GM15510 (cell line): Measurements from ENCODE around the gene AGK.

Source experiments
- POLR2A ChIP-seq: IDR thresholded peaks from 3 replicates; pipeline ENCODE4 v1.6.1; 2011; ENCODE audit warnings: borderline replicate concordance; ENCODE audit not compliant: insufficient read length; ENCODE audit errors: extremely low read depth

Gene AGK

GRCh38 chr7:141551094-141551781 is at the start of gene AGK:
AGK (plus strand) TSS chr7:141551410; CDS start chr7:141555467, 4,057 bp downstream.
- TF ChIP-seq POLR2A, result peak; percentile 97

- TF ChIP-seq POLR2A, result no peak
Measured at GRCh38 chr7:141501451-141501850, 49.8 kb upstream of the AGK start.

- TF ChIP-seq POLR2A, result no peak
Measured at GRCh38 chr7:141511316-141511675, 39.9 kb upstream of the AGK start.

- TF ChIP-seq POLR2A, result no peak
Measured at GRCh38 chr7:141511676-141512396, 39.4 kb upstream of the AGK start.

- no peak for TF ChIP-seq POLR2A
Measured at GRCh38 chr7:141512597-141512996, 38.6 kb upstream of the AGK start.

GRCh38 chr7:141513720-141514119 is 37.5 kb upstream of the AGK start:
- no peak for TF ChIP-seq POLR2A

- TF ChIP-seq POLR2A, result no peak
Measured at GRCh38 chr7:141515941-141516340, 35.3 kb upstream of the AGK start.

- TF ChIP-seq POLR2A, result no peak
Measured at GRCh38 chr7:141519623-141520022, 31.6 kb upstream of the AGK start.

- TF ChIP-seq POLR2A, result no peak
Measured at GRCh38 chr7:141522657-141523342, 28.4 kb upstream of the AGK start.

- TF ChIP-seq POLR2A, result no peak
Measured at GRCh38 chr7:141525973-141526514, 25.2 kb upstream of the AGK start.

GRCh38 chr7:141527076-141527475 is 24.1 kb upstream of the AGK start:
- no peak for TF ChIP-seq POLR2A

GRCh38 chr7:141528399-141528798 is 22.8 kb upstream of the AGK start:
- no peak for TF ChIP-seq POLR2A

GRCh38 chr7:141533149-141533949 is 17.9 kb upstream of the AGK start:
- no peak for TF ChIP-seq POLR2A
